Stimulated activated CD8-positive, alpha-beta memory T cell treated with anti-CD3 and anti-CD28 coated beads, Interleukin-15, amount 100 ng/mL, for 1 hour (primary cell): ENCODE results near the gene PARVB.

Experiments used
- DNase-seq: peaks from one replicate; pipeline ENCODE4 v3.0.0-alpha.2; 2020; ENCODE audit warnings: low read depth

Gene PARVB

GRCh38 chr22:44185237-44186120 is 161.4 kb downstream of the PARVB start:
- no peak for DNase-seq

GRCh38 chr22:44186121-44186510 is 162.0 kb downstream of the PARVB start:
- DNase-seq: no peak

- DNase-seq: no peak
Observed at GRCh38 chr22:44186737-44187136, 162.6 kb downstream of the PARVB start.

- DNase-seq: no peak
Observed at GRCh38 chr22:44187652-44188230, 163.6 kb downstream of the PARVB start.

GRCh38 chr22:44188316-44188715 is 164.2 kb downstream of the PARVB start:
- DNase-seq: no peak

- DNase-seq: no peak
Observed at GRCh38 chr22:44188986-44189630, 165.0 kb downstream of the PARVB start.

GRCh38 chr22:44190381-44190976 is 166.4 kb downstream of the PARVB start:
- no peak for DNase-seq

GRCh38 chr22:44191036-44191454 is 166.9 kb downstream of the PARVB start:
- DNase-seq: no peak

GRCh38 chr22:44192098-44192815 is 168.2 kb downstream of the PARVB start:
- no peak for DNase-seq

- no peak for DNase-seq
Observed at GRCh38 chr22:44192816-44193534, 168.9 kb downstream of the PARVB start.

GRCh38 chr22:44193535-44193891 is 169.4 kb downstream of the PARVB start:
- no peak for DNase-seq

GRCh38 chr22:44194569-44194968 is 170.5 kb downstream of the PARVB start:
- DNase-seq: no peak

GRCh38 chr22:44195189-44195871 is 171.2 kb downstream of the PARVB start:
- no peak for DNase-seq

GRCh38 chr22:44196241-44196640 is 172.1 kb downstream of the PARVB start:
- no peak for DNase-seq

- DNase-seq: no peak
Observed at GRCh38 chr22:44196731-44197131, 172.6 kb downstream of the PARVB start.

GRCh38 chr22:44197271-44197670 is 173.2 kb downstream of the PARVB start:
- no peak for DNase-seq

GRCh38 chr22:44199164-44199563 is 175.1 kb downstream of the PARVB start:
- DNase-seq: no peak

GRCh38 chr22:44199866-44200265 is 175.8 kb downstream of the PARVB start:
- DNase-seq: no peak

GRCh38 chr22:44200451-44200850 is 176.3 kb downstream of the PARVB start:
- no peak for DNase-seq

- DNase-seq: no peak
Observed at GRCh38 chr22:44200855-44201550, 176.9 kb downstream of the PARVB start.
